NCI-H345 treated with DMSO at 0.1 percent for 48 hours (cell line): Measurements from ENCODE around the gene FYB1.

Experiments
- DNase-seq: peaks from one replicate; lab custom pipeline; 2025; ENCODE audit not compliant: unreplicated experiment; lab: John Stamatoyannopoulos, UW

FYB1 gene

DNA sequence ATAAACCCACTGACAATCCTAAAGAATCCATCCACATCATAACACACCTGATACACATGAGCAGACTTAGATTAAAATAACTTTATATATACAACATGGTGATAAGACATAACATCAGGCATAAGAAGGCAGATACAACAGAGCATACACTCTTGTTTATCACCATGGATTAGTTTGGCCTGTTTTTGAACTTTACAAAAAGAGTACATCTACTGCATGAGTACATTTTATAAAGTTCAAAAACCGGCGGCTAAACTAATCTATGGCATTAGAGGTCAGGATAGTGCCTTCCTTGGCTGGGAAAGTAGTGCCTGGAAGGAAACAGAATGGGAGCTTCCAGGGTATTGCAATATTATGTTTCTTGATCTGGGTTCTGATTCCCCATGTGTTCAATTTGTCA, 160.3 kb downstream of the FYB1 start:
- no peak for DNase-seq

GRCh38 chr5:39058178-39058921, 161.0 kb downstream of the FYB1 start:
- no peak for DNase-seq

- no peak for DNase-seq
Measured at GRCh38 chr5:39057734-39058133, 161.6 kb downstream of the FYB1 start.

GRCh38 chr5:39055768-39056398, 163.5 kb downstream of the FYB1 start:
- no peak for DNase-seq
